Islet precursor cell (in vitro differentiated cells): ENCODE results near the gene PSMC3.
A peak's percentile ranks its signal among the peaks of the same experiment; 100 is the strongest.

Source experiments
- DNase-seq: peaks from one replicate; pipeline ENCODE4 v3.0.0-alpha.2; 2018

Gene PSMC3

DNA sequence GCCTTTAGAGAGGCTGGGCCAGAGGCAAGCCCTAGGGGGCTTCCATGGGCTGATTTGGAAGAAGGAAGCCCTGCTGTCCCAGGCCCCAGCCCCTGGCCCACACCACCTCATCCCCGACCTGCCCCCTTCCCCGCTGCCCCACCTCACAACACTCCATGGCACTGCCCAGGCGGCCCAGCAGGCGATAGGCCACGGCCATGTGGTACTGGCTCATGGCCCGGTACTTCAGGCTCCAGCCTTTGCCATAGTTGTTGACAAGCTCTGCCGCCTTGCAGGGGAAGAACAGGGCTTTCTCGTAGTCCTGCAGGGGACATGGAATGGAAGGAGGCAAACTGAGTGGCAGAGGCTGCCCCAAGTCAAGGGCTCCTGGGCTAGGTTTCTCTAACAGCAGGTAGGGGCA lies 16.3 kb upstream of the PSMC3 start:
- no peak for DNase-seq

DNA sequence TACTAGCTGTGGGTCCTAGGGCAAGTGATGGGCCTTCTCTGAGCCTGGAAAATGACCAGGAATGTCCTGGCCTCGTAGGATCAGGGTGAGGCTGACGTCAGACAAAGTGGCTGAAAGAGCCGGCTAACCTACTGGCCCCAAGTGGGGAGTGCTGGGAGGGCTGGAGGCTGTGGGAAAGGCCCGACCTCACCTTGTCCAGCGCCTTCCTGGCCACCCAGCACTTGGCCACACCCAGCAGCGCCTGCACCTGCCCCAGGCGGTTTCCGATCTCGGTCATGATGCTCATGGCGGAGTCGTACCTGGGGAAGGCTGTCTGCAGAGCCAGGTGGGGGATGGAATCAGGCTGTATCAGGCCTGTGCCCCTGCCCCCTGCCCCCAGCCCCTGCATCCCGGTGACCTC lies 15.2 kb upstream of the PSMC3 start:
- no peak for DNase-seq

DNA sequence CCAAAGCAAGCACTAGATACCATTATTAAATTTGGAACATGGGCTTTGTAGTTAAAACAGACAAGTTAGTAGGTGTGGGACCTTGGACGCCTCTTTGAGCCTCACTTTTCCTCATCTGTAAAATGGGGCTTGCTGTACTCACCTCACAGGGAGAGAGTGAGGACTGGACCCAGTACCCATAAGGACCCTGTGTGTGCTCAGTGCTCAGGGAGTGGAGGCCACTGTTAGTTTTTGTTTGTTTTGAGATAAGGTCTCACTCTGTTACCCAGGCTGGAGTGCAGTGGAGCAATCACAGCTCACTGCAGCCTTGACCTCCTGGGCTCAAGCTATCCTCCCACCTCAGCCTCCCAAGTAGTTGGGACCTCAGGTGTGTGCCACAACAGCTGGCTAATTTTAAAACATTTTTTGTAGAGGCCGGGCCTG lies 13.8 kb upstream of the PSMC3 start:
- DNase-seq = no peak

DNA sequence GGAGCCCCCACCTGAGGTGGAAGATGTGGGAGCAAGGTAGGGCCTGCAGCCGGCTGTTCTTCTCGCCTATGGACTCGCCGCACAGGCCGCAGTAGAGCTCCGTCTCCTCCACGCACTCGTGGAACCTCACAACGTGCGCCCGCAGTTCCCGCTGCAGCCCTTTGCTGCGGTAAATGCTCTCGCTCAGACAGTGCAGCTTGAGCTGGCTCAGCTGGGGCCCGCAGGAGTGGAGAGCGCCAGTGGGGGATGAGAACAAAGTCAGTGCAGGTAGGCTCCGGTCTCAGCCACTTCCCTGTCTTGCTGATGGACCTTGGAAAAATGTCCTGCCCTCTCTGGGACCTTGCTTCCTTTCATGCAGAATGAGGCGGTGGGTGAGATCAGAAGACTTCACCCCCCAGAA lies 12.5 kb upstream of the PSMC3 start:
- no peak for DNase-seq

DNA sequence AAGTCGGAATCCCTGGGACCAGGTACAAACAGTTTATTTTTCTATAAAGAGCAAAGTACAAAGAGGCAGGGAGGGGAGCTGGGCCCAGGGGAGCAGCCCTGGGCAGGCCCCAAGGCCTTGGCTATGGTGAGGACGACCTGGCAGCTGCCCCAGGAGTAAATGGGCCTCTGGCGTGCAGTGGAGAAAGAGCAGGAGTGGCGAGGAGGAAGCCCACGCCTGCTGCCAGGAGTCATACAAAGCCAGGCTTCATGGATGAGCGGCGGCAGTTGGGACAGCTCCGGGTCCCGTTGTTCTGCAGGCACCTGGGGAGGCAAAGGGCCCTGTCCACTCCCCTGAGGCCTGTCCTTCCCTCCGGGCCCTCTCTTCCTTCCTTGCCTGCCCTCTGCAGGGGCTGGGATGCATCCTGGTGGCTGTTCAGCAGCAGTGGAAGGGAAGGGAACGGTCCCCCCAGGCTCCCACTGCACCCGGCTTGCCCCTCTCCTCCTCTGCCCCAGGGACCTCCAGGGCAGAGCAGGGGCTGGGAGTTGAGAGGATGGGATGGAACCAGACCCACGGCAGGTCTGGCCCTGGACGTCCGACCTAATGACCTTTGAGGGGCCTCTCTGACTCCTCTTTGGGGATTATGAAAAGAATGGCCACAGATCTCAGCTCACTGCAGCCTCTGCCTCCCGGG lies 11.6 kb upstream of the PSMC3 start:
- DNase-seq = no peak

DNA sequence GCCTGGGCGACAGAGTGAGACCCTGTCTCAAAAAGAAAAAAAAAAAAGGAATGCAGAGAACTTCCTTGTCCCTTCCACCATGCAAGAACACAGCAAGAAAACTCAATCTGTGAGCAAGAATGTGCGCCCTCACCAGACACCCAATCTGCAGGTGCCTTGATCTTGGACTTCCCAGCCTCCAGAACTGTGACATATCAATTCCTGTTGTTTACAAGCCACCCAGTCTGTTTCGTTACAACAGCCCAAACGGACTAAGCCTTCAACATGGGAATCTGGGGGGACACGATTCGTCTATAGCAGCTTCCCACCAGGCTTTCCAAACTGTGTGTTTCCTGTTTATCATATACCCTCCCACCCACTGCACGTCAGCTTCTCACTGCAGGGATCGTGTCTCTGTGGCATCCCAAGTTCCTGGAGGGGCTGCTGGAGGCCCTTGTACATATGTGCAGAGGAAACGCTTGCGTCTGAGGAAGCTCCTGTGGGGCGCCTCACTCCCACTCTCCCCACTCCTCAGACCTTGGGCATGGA lies 11.0 kb upstream of the PSMC3 start:
- no peak for DNase-seq

DNA sequence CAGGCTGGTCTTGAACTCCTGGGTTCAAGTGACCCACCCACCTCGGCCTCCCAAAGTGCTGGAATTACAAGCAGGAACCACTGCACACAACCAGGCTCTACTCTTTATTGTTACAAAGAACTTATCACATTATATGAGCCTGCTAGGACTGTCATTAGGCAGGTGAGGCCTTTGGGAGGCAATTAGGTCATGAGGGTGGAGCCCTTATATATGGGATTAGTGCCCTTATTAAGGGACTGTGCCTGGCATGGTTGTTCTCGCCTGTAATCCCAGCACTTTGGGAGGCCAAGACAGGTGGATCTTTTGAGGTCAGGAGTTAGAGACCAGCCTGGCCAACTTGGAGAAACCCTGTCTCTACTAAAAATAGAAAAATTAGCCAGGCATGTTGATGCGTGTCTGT lies 10.5 kb upstream of the PSMC3 start:
- DNase-seq = no peak

DNA sequence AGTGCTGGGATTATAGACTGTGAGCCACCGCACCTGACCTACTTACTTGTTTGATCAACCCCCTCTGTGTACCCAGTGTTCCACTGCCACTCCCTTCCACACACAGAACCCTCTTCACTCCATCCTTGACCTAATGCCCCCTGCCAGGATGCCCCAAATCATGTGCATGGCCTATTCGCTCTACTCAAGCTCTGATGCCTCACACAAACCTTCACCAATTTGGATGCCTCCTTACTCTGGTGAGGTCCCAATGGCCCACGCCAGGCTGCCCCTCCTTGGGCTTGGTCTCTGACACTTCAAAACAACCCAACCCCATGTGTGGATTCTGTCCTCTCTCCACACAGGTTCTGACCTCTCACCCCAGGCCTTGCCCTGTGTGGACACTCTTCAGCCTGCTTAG lies 9.4 kb upstream of the PSMC3 start:
- no peak for DNase-seq

DNA sequence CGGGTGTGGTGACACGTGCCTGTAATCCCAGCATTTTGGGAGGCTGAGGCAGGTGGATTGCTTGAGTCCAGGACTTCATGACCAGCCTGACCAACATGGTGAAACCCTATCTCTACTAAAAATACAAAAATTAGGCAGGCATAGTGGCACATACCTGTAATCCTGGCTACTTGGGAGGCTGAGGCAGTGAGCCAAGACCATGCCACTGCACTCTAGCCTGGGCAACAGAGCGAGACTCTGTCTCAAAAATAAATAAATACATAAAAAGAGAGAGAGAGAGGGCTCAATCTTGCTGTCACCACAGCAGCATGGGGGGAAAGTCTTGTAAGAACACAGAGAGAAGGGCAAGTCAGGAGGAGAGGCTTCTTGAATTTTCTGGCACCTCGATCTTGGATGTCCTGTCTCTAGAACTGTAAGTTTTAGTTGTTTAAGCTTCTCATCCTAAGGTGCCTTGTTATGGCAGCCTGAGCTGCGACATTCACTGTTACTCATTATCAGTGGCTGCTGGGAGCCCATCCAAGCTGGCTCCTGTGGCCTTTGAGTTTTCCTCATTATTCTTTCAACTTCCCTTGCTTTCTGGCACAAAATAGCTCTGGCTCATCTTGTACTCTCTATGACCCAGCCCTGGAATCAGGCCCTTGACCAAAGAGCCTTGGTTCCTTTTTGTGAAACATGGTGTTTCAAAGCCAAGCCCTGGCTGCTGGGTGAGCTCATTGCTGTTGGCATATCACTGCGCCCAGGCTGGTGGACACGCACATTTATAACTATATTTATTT lies 8.0 kb upstream of the PSMC3 start:
- no peak for DNase-seq

DNA sequence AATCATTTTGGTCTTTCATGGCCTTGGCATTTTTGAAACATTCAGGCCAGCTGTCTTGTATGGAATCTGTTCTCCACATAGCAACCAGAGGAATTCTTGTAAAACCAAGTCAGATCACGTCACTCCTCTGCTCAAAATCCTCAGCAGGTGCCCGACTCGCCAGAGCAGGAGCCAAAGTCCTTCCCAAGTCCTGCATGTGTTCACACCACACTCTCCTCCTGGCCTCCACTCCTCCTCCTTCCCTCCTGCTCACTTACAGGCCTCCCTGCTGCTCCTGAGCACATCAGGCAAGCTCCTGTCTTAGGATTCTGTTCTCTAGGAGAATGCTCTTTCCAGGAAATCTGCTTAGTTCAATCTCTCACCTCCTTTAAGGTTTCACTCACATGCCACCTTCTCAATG lies 6.9 kb upstream of the PSMC3 start:
- no peak for DNase-seq

DNA sequence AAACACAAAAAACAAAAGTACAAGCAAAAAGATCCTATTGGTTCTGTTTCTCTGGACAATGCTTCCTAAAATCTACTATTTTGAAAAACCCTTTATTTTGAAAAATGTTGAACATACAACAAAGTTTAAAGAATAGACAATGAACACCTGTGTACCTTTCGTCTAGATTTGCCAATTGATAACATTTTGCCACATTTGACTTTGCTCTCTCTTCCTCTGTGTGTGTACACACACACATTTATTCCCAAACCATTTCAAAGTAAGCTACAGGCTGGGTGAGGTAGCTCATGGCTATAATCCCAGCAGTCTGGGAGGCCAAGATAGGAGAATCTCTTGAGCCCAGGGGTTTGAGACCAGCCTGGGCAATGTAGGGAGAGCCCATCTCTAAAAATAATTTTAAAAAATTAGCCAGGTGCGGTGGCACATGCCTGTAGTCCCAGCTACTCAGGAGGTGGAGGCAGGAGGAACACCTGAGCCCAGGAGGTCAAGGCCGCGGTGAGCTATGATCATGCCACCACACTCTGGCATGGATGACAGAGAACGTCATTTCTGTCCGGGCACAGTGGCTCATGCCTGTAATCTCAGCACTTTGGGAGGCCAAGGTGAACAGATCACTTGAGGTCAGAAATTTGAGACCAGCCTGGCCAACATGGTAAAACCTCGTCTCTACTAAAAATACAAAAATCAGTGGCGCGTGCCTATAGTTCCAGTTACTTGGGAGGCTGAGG lies 5.3 kb upstream of the PSMC3 start:
- DNase-seq = no peak

DNA sequence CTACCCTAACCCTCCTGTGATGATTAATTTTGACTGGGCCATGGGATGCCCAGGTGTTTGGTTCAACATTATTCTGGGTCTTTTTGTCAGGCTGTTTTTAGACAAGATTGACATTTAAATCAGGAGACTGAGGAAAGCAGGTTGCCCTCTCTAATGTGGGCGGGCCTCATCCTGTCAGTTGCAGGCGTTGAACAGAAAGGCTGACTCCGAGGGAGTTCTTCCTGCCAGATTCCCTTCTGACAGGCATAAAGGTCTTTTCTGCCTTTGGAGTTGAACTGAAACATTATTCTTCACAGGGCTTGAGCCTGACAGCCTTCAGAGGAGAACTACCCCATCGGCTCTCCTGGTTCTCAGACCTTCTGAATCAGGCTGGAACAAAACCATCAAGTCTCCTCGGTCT lies 4.3 kb upstream of the PSMC3 start:
- DNase-seq = no peak

DNA sequence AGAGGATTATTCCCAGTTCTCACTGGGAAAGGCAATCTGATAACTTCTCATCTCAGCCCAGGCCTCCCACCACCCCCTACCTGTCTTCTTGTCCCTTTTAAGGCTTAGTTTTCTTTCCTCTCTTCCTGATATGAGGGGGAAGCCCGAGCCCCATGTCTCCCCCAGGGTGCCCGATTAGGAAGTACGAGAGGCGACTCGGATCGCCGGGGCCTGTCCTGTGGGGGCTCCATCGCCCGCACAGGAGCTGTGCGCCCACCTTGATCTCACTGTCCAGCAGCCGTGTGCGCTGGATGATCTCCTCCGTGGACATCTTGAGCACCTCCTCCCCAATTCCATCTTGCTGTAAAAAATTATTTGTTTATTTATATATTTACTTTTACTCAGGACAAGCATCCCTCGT lies 628 bp downstream of the PSMC3 start:
- DNase-seq = no peak

DNA sequence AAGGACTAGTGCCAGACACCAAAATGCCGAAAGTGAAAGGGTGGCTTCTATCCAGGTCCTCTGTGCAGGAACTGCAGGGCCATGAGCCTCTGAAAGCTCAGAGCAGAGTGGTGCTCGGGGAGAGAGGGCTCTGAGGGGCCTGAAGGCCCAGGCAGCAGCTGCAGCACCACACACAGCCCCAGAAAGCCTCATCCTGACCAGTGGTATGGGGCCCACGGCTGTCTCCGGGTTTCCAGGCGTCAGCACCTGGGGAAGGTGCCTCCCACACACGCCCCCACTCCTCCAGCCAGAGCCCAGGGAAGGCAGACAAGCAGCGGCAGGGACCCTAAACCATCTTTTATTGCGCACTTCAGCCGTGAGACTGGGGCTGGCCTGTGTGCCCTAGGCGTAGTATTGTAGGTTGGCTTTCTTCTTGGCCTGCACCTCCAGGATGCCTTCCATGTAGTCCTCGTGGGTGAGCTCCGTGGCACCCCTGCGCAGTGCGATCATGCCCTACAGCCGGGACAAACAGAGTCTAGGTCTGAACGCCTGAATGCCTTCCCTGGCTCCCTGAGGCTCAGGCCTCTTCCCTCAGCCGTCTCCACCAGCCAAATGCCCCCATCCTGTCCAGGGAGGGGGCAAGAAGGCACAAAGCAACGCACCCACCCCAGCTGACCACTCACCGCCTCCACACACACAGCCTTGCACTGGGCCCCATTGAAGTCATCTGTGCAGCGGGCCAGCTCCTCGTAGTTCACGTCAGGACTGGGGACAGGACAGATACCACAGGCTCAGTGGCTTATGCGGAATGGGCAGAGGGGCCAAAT lies 7.6 kb downstream of the PSMC3 start:
- no peak for DNase-seq

DNA sequence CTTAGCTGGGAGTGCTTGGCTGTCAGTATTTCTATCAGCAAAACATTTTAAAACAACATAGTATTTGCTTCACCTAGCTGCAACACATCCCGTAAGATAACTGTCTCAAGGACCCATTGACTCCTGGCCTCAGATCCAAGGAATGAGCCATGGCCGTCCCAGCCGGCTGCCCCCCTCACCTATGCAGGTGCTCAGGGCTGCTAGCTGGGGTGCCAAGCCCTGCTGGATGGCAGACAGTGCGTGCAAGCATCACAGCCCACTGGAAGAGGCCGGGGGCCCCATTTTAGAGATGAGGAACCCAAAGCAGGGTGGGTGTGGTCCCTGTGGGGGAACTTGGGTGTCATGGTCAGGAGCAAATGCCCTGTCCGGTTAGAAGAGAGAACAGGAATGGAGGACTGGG lies 8.5 kb downstream of the PSMC3 start:
- no peak for DNase-seq

DNA sequence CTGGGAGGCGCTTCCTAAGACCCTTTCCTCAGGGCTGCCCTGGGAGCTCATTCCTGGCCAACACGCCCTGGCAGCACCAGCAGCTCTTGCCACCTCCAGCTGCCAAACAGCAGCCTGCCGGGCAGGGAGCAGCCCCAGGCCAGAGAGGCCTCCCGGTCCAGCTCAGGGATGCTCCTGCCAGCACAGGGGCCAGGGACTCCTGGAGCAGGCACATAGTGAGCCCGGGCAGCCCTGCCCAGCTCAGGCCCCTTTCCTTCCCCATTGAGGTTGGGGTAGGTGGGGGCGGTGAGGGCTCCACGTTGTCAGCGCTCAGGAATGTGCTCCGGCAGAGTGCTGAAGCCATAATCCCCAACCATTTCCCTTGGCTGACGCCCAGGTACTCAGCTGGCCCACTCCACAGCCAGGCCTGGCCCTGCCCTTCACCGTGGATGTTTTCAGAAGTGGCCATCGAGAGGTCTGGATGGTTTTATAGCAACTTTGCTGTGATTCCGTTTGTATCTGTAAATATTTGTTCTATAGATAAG lies 10.2 kb downstream of the PSMC3 start:
- peak; percentile 86 for DNase-seq

DNA sequence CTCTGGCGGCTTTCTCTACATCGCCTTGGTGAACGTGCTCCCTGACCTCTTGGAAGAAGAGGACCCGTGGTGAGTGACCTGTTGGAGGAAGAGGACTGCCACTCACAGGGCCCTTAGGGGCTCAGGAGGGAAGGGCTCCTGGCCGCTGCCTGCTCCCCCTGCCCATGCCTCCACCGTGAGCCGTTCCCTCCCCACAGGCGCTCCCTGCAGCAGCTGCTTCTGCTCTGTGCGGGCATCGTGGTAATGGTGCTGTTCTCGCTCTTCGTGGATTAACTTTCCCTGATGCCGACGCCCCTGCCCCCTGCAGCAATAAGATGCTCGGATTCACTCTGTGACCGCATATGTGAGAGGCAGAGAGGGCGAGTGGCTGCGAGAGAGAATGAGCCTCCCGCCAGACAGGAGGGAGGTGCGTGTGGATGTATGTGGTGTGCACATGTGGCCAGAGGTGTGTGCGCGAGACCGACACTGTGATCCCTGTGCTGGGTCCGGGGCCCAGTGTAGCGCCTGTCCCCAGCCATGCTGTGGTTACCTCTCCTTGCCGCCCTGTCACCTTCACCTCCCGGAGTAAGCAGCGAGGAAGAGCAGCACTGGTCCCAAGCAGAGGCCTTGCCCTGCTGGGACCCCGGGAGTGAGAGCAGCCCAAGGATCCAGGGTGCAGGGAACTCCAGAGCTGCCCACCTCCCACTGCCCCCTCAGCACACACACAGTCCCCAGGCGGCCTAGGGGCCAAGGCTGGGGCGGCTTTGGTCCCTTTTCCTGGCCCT lies 11.0 kb downstream of the PSMC3 start:
- no peak for DNase-seq

DNA sequence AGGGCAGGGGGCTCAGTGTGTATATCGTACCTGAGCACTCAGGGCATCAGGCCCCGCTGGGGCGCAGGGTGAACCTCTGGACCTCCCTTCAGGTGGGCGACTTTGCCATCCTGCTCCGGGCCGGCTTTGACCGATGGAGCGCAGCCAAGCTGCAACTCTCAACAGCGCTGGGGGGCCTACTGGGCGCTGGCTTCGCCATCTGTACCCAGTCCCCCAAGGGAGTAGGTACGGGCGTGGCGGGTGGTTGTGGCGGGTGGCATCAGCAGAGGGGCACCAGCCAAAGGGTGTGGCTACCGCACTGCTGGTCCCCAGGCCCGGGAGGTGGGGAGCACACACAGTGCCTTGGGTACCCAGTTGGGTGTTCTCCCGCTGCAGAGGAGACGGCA lies 11.6 kb downstream of the PSMC3 start:
- no peak for DNase-seq

DNA sequence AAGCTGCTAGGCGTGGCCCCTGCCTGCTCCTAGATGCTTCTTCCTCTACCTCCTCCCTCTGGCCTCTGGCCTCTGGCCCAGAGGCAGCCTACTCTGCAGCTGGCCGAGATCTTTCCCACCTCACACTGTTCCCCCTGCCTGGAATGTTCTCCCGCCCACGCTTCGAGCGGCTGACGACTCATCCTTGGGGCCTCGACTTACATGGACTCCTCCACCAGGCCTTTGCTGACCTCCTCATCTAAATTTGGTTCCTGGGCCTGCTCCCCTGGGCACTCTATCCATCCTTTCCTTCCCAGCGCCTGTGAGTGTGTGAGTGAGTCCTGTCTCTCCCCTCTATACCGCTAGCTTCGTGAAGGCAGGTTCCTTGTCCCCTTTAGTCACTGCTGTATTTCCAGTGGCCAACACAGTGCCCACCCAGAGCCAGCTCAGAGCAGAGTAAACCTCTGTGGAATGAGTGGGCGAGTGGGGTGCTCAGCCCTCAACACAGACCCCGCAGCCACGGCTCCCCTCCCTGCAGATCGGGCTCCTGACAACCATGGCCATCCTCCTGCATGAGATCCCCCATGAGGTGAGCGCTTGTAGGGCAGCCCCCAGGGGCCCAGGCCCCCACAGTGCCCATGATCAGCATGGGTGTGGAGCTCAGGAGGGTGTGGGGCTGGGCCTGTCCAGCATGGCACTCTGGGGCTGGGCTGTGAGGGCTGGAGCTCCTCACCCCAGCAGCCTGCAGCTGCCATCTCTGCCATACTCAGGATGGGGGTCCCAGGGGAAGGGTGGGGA lies 12.1 kb downstream of the PSMC3 start:
- DNase-seq = peak; percentile 82

DNA sequence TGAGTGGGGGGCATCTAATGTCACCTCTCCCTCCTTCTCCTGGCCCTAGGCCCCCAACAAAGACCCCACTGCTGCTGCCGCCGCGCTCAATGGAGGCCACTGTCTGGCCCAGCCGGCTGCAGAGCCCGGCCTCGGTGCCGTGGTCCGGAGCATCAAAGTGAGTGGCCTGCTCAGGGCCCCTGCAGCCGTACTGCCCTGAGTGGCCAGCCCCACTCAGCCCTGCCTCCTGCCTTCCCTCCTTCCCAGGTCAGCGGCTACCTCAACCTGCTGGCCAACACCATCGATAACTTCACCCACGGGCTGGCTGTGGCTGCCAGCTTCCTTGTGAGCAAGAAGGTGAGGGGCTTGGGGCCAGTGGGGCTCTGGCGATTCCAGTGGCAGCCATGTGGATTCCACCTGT lies 12.9 kb downstream of the PSMC3 start:
- DNase-seq = no peak
